Measurements from ENCODE around the gene POU3F2. TPM values are rescaled to one million over a fixed set of nuclear protein-coding genes. Genes with fewer than 3 reads are reported as not detected.

The POU3F2 gene
- total and polyA plus RNA-seq, 2 of the 13 experiments (the other 11 are each of a cell fraction or from before 2014, with no cell fraction given) = not detected

DNA sequence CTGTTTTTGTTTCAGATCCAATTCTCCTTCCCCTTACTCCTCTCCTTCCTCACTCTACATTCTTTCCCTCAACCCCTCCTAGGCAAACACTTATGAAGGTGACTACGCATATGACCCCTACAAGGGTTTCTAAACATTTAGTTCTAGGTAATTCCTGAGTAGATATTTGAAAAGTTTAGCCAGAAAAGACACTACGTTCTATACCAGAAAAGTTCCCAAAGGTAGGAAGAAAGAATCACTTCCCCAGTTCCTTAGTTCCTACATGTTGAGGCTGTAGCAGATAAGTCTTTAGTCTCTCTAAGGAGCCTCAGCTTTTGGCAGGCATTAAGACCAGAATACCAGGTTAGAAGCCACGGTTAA lies 11.6 kb downstream of the POU3F2 start:
- POLR2A ChIA-PET = no interaction called here

DNA sequence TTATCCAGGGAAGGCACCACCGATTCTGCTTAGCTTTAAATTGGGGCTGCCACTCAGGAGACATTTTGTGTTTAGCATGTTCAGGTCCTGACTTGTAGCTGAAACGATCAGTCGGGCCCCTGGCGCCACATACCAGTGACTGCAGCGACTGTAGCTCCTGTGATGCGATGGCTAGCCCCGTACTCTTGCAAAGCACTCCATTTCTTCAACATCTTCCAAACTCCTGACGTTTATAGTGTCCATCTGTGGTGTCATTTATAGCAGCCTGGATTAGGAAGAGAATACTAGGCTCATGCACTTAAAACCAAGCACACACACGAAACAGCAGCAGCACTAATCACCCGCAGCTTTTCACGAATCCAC lies 13.0 kb downstream of the POU3F2 start:
- no peaks in the 10 kb centered on the region for H3K36me3 ChIP-seq (replicated peaks in 1 of 2; ENCODE audit: control insufficient read depth in 1 of 2, insufficient read depth in 2 of 2, low read length in 2 of 2)
- no peak for DNase-seq (ENCODE audit: low spot score)
- peaks cover 4% of the 10 kb centered on the region; the same call in 1 of the 2 replicates for H4K20me1 ChIP-seq (ENCODE audit: insufficient read depth, low read length)
- no peaks in the 10 kb centered on the region for H3K9me3 ChIP-seq (ENCODE audit: low read length)
- ChIA-PET CTCF (ENCODE audit: low intra/inter-chr PET ratio, low total read pairs) (no interaction called here), POLR2A (no interaction called here)
- no peaks in the 10 kb centered on the region for H3K4me1 ChIP-seq (ENCODE audit: insufficient read depth, low read length)
- H3K79me2 ChIP-seq (ENCODE audit: insufficient read depth, low read length) = no peaks in the 10 kb centered on the region
- in situ Hi-C loops (cut with HindIII; ENCODE audit: extremely low pct_ligation_motif_present, low pct_unique_long_range_greater_than_20kb) (loop anchor here (25.0 kb wide), 5 partner anchors 265 to 1785 kb away; no protein-coding TSS in a partner anchor), intact Hi-C loops (cut with micrococcal nuclease; ENCODE audit: unreplicated experiment) (loop anchor here (5.0 kb wide), 4 partner anchors 95 to 1780 kb away; no protein-coding TSS in a partner anchor)
- H3K27me3 ChIP-seq (ENCODE audit: control insufficient read depth in 1 of 2, insufficient read depth in 2 of 2, low read length in 2 of 2) = peaks cover 2 to 32% of the 10 kb centered on the region in 2 experiments
- 57% methylated on average over 8 of the region's 11 CpGs for WGBS (ENCODE audit: low lambda C conversion rate)
- no TSS peak for BruUV-seq (replicated peaks)
- no peak overlapping the region for H3K4me2 ChIP-seq (ENCODE audit: low read depth, low read length)
- H3K4me3 ChIP-seq (replicated peaks in 1 of 3; ENCODE audit: insufficient read depth in 1 of 3, low read depth in 2 of 3, low read length in 3 of 3) = no peak overlapping the region
- no peak for TF ChIP-seq SPEN (CRISPR knock-in tag; IDR thresholded peaks at IDR 0.05; ENCODE audit: low read depth)
- TF ChIP-seq HNRNPK (IDR thresholded peaks at IDR 0.05; ENCODE audit: low read depth, low read length, poor library complexity, severe bottlenecking) = no peak
- no peak for TF ChIP-seq BRCA1 (CRISPR knock-in tag; IDR thresholded peaks at IDR 0.05)
- no peak for TF ChIP-seq ZNF367 (CRISPR knock-in tag; IDR thresholded peaks at IDR 0.05; ENCODE audit: borderline replicate concordance)
- H2AFZ ChIP-seq (ENCODE audit: low read length) = no peak overlapping the region
- no peak for ATAC-seq
- H3K9ac ChIP-seq (ENCODE audit: insufficient read depth, low read depth, low read length) = no peak overlapping the region
- H3K27ac ChIP-seq (ENCODE audit: extremely low read length, insufficient read depth, low read length) = no peak overlapping the region
- no peak for FAIRE-seq

More for the DNA sequence above, 11.6 kb downstream of the POU3F2 start:
- H3K4me2 ChIP-seq (ENCODE audit: low read depth, low read length) = no peak overlapping the region
- H3K9ac ChIP-seq (ENCODE audit: insufficient read depth, low read depth, low read length) = no peak overlapping the region
- BruUV-seq (replicated peaks) = no TSS peak
- H4K20me1 ChIP-seq (ENCODE audit: insufficient read depth, low read length) = peaks cover 4% of the 10 kb centered on the region; the same call in 1 of the 2 replicates
- H3K27me3 ChIP-seq (ENCODE audit: control insufficient read depth in 1 of 2, insufficient read depth in 2 of 2, low read length in 2 of 2) = peaks cover 3 to 46% of the 10 kb centered on the region in 2 experiments
- no peaks in the 10 kb centered on the region for H3K4me1 ChIP-seq (ENCODE audit: insufficient read depth, low read length)
- CTCF ChIA-PET (ENCODE audit: low intra/inter-chr PET ratio, low total read pairs) = interaction anchor here (1.3 kb wide), 1 partner anchor 1349 kb away, joined by 4 read pairs; no protein-coding TSS in a partner anchor
- TF ChIP-seq KLF16 (CRISPR knock-in tag; IDR thresholded peaks at IDR 0.05) = 0 out of 4 replicates have a peak, but pooled peaks of 1 of the 2 experiments have one; percentile 7
- TF ChIP-seq, protein P1, sequence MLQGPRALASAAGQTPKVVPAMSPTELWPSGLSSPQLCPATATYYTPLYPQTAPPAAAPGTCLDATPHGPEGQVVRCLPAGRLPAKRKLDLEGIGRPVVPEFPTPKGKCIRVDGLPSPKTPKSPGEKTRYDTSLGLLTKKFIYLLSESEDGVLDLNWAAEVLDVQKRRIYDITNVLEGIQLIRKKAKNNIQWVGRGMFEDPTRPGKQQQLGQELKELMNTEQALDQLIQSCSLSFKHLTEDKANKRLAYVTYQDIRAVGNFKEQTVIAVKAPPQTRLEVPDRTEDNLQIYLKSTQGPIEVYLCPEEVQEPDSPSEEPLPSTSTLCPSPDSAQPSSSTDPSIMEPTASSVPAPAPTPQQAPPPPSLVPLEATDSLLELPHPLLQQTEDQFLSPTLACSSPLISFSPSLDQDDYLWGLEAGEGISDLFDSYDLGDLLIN (CRISPR knock-in tag; IDR thresholded peaks at IDR 0.05; ENCODE audit: borderline replicate concordance) = no peak
- FAIRE-seq (no peak), ATAC-seq (no peak), DNase-seq (ENCODE audit: low spot score) (no peak)
- H3K27ac ChIP-seq (ENCODE audit: extremely low read length, insufficient read depth, low read length) = no peak overlapping the region
- H3K4me3 ChIP-seq (replicated peaks in 1 of 3; ENCODE audit: insufficient read depth in 1 of 3, low read depth in 2 of 3, low read length in 3 of 3) = no peak overlapping the region
- in situ Hi-C loops (cut with HindIII; ENCODE audit: extremely low pct_ligation_motif_present, low pct_unique_long_range_greater_than_20kb) (loop anchor here (25.0 kb wide), 5 partner anchors 266 to 1784 kb away; no protein-coding TSS in a partner anchor), intact Hi-C loops (cut with micrococcal nuclease; ENCODE audit: unreplicated experiment) (loop anchor here (5.0 kb wide), 4 partner anchors 96 to 1779 kb away; no protein-coding TSS in a partner anchor)
- WGBS (ENCODE audit: low lambda C conversion rate) = 63% methylated on average over 3 of the region's 3 CpGs
- H3K9me3 ChIP-seq (ENCODE audit: low read length) = no peaks in the 10 kb centered on the region
- no peaks in the 10 kb centered on the region for H3K79me2 ChIP-seq (ENCODE audit: insufficient read depth, low read length)
- no peaks in the 10 kb centered on the region for H3K36me3 ChIP-seq (replicated peaks in 1 of 2; ENCODE audit: control insufficient read depth in 1 of 2, insufficient read depth in 2 of 2, low read length in 2 of 2)
- H2AFZ ChIP-seq (ENCODE audit: low read length) = no peak overlapping the region
